ENCODE measurements around the gene GOLGA6L10.
"Not testable (repeated sequence)": the region's sequence is repeated elsewhere in the genome, so short reads cannot be mapped to it uniquely, and the experiment has no call there.

DNA sequence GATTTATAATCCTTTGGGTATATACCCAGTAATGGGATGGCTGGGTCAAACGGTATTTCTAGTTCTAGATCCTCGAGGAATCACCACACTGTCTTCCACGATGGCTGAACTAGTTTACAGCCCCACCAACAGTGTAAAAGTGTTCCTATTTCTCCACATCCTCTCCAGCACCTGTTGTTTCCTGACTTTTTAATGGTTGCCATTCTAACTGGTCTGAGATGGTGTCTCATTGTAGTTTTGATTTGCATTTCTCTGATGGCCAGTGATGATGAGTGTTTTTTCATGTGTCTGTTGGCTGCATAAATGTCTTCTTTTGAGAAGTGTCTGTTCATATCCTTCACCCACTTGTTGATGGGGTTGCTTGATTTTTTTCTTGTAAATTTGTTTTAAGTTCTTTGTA, 40.9 kb upstream of the GOLGA6L10 start:
- TF ChIP-seq, protein P1, sequence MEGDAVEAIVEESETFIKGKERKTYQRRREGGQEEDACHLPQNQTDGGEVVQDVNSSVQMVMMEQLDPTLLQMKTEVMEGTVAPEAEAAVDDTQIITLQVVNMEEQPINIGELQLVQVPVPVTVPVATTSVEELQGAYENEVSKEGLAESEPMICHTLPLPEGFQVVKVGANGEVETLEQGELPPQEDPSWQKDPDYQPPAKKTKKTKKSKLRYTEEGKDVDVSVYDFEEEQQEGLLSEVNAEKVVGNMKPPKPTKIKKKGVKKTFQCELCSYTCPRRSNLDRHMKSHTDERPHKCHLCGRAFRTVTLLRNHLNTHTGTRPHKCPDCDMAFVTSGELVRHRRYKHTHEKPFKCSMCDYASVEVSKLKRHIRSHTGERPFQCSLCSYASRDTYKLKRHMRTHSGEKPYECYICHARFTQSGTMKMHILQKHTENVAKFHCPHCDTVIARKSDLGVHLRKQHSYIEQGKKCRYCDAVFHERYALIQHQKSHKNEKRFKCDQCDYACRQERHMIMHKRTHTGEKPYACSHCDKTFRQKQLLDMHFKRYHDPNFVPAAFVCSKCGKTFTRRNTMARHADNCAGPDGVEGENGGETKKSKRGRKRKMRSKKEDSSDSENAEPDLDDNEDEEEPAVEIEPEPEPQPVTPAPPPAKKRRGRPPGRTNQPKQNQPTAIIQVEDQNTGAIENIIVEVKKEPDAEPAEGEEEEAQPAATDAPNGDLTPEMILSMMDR (conservative IDR thresholded peaks at IDR 0.05): not testable (repeated sequence)
- TF ChIP-seq ZFX (IDR thresholded peaks at IDR 0.05): not testable (repeated sequence)

All from C4-2B (cell line).